CD4-positive, alpha-beta T cell (primary cell): ENCODE measurements around the gene C1QL4. TPM values are rescaled to one million over a fixed set of nuclear protein-coding genes. Genes with fewer than 3 reads are reported as not detected.

Experiments used
- ATAC-seq: fragments of 200-7000 bp; cut with Tn5 transposase; one replicate; pipeline ENCODE4 v1.10.0; 2022; ENCODE audit warnings: mild to moderate bottlenecking; ENCODE audit not compliant: poor library complexity
- CTCF ChIA-PET: fragments of 350-600 bp; sonication (Branson Sonifier 250); formaldehyde crosslinking; loops from one replicate; lab custom pipeline; 2021; ENCODE audit warnings: antibody characterized with exemption, inconsistent platforms; lab: Charles Lee
- POLR2A ChIA-PET: fragments of 350-600 bp; sonication (Branson Sonifier 250); formaldehyde crosslinking; loops from one replicate; lab custom pipeline; 2021; ENCODE audit warnings: antibody characterized with exemption, inconsistent platforms; lab: Charles Lee
- DNase-seq, 14 experiments: peaks; one replicate each; pipeline ENCODE4 v3.0.0-alpha.2; 2013 to 2020; ENCODE audit warnings: mixed read lengths in 2 of 14
- H3K27ac ChIP-seq, 2 donors: one replicate each; pipeline versions ENCODE4 v1.5.1 to v1.7.0; 2013; ENCODE audit warnings: low read length in 2 of 2, low read depth in 1 of 2, mild to moderate bottlenecking in 1 of 2
- H3K27me3 ChIP-seq, 2 experiments: 1 replicate in 1 of 2; 2 replicates in 1 of 2; pipeline versions ENCODE4 v1.6.1 to v1.7.0; 2013; ENCODE audit warnings: low read length in 2 of 2, control low read depth in 1 of 2, mild to moderate bottlenecking in 1 of 2, moderate library complexity in 1 of 2; ENCODE audit not compliant: insufficient read depth in 2 of 2, control insufficient read depth in 1 of 2
- H3K36me3 ChIP-seq: one replicate; pipeline ENCODE4 v1.6.1; 2013; ENCODE audit warnings: low read length, control low read depth; ENCODE audit not compliant: insufficient read depth
- H3K4me1 ChIP-seq: one replicate; pipeline ENCODE4 v1.6.1; 2013; ENCODE audit warnings: low read length, control low read depth; ENCODE audit not compliant: insufficient read depth
- H3K4me3 ChIP-seq: one replicate; pipeline ENCODE4 v1.5.1; 2013; ENCODE audit warnings: mild to moderate bottlenecking, low read length, moderate library complexity
- H3K9me3 ChIP-seq, 2 experiments: 1 replicate in 1 of 2; 2 replicates in 1 of 2; pipeline versions ENCODE4 v1.6.1 to v1.7.0; 2013; ENCODE audit warnings: low read length in 2 of 2, mild to moderate bottlenecking in 2 of 2, control low read depth in 1 of 2, moderate library complexity in 1 of 2; ENCODE audit not compliant: control insufficient read depth in 1 of 2, insufficient read depth in 1 of 2
- H3K27ac Mint-ChIP-seq: one replicate; pipeline ENCODE4 v1.8.0; 2020; ENCODE audit warnings: mixed read lengths
- H3K27me3 Mint-ChIP-seq: one replicate; pipeline ENCODE4 v1.8.0; 2021; ENCODE audit warnings: mixed read lengths
- H3K36me3 Mint-ChIP-seq: one replicate; pipeline ENCODE4 v1.8.0; 2021; ENCODE audit warnings: low read depth, mixed read lengths
- H3K4me1 Mint-ChIP-seq: one replicate; pipeline ENCODE4 v1.8.0; 2021; ENCODE audit warnings: low read depth, mixed read lengths
- H3K4me3 Mint-ChIP-seq: one replicate; pipeline ENCODE4 v1.8.0; 2020; ENCODE audit warnings: mild to moderate bottlenecking, mixed read lengths
- H3K9me3 Mint-ChIP-seq: one replicate; pipeline ENCODE4 v1.8.0; 2020; ENCODE audit warnings: mixed read lengths
- CTCF ChIP-seq: fragments of 200-600 bp; IDR thresholded peaks from one replicate; pipeline ENCODE4 v1.8.0; 2022; ENCODE audit warnings: antibody characterized with exemption, mild to moderate bottlenecking
- intact Hi-C, 2 experiments: fragments of 100-400 bp; cut with DNase I in 1 of 2; cut with micrococcal nuclease in 1 of 2; formaldehyde crosslinking; loops; one replicate each; pipeline versions ENCODE4 v1.15.1 to v1.9.0; 2023 to 2025; cut with DNase I, micrococcal nuclease
- total RNA-seq, 174 experiments: library from RNA in 2 of 174; stranded (reverse) in 2 of 174; gene quantifications; one replicate each; pipeline ENCODE4 v1.2.3 and lab custom pipeline; 2021 to 2026

The C1QL4 gene
- total RNA-seq, 2 experiments from 2014 or later: not detected

- no peak overlapping the region for H3K4me3 ChIP-seq
- no peak overlapping the region for H3K27ac Mint-ChIP-seq
- CTCF ChIA-PET: interaction anchor here (1.2 kb wide), 1 partner anchor 7 kb away, joined by 9 read pairs; no protein-coding TSS in a partner anchor
- no peak overlapping the region for H3K27ac ChIP-seq
- peak overlapping the region; percentile 69 for H3K4me3 Mint-ChIP-seq
- POLR2A ChIA-PET: interaction anchor here (1.6 kb wide), 1 partner anchor 17 kb away, joined by 6 read pairs; the partner anchor contains the start of gene TROAP
- ATAC-seq (no peak), DNase-seq (no peak)
- H3K4me1 ChIP-seq: peaks cover 58% of the 10 kb centered on the region
- intact Hi-C loops: no loop called here
- H3K36me3 Mint-ChIP-seq: no peaks in the 10 kb centered on the region
- TF ChIP-seq CTCF: no peak
- peaks cover 83% of the 10 kb centered on the region for H3K27me3 Mint-ChIP-seq
- peaks cover 0 to 8% of the 10 kb centered on the region in 2 experiments for H3K9me3 ChIP-seq
- peaks cover 68 to 79% of the 10 kb centered on the region in 2 experiments for H3K27me3 ChIP-seq
- H3K4me1 Mint-ChIP-seq: peaks cover 50% of the 10 kb centered on the region
- H3K36me3 ChIP-seq: no peaks in the 10 kb centered on the region
- no peaks in the 10 kb centered on the region for H3K9me3 Mint-ChIP-seq
These were observed 3.3 kb upstream of the C1QL4 start for GRCh38 chr12:49340095-49340870.

- no peak for TF ChIP-seq CTCF
- Histone ChIP-seq H3K9me3 (peaks cover 0 to 8% of the 10 kb centered on the region in 2 experiments), H3K4me3 (no peak overlapping the region), H3K27me3 (peaks cover 70 to 81% of the 10 kb centered on the region in 2 experiments), H3K4me1 (peaks cover 51% of the 10 kb centered on the region), H3K27ac (no peak overlapping the region), H3K36me3 (no peaks in the 10 kb centered on the region)
- DNase-seq (no peak), ATAC-seq (no peak)
- Mint-ChIP-seq H3K27me3 (peaks cover 89% of the 10 kb centered on the region), H3K4me3 (no peak overlapping the region), H3K9me3 (no peaks in the 10 kb centered on the region), H3K27ac (no peak overlapping the region), H3K4me1 (peaks cover 55% of the 10 kb centered on the region), H3K36me3 (no peaks in the 10 kb centered on the region)
- CTCF ChIA-PET: interaction anchor here (1.2 kb wide), 1 partner anchor 8 kb away, joined by 9 read pairs; no protein-coding TSS in a partner anchor
- POLR2A ChIA-PET: interaction anchor here (1.6 kb wide), 1 partner anchor 17 kb away, joined by 6 read pairs; the partner anchor contains the start of gene TROAP
- intact Hi-C loops: no loop called here
These were observed 2.5 kb upstream of the C1QL4 start for GRCh38 chr12:49339464-49339861.

GRCh38 chr12:49338830-49339463 lies 2.0 kb upstream of the C1QL4 start:
- CTCF ChIA-PET: interaction anchor here (1.2 to 2.4 kb wide), 2 partner anchors 9 kb away, joined by 9 to 23 read pairs; no protein-coding TSS in a partner anchor
- H3K4me3 Mint-ChIP-seq: no peak overlapping the region
- H3K9me3 Mint-ChIP-seq: no peaks in the 10 kb centered on the region
- peaks cover 0 to 8% of the 10 kb centered on the region in 2 experiments for H3K9me3 ChIP-seq
- H3K4me1 Mint-ChIP-seq: peaks cover 53% of the 10 kb centered on the region
- no peak for TF ChIP-seq CTCF
- H3K27ac ChIP-seq: no peak overlapping the region
- no peak for DNase-seq
- peaks cover 46% of the 10 kb centered on the region for H3K4me1 ChIP-seq
- peaks cover 71 to 81% of the 10 kb centered on the region in 2 experiments for H3K27me3 ChIP-seq
- H3K36me3 ChIP-seq: no peaks in the 10 kb centered on the region
- H3K27me3 Mint-ChIP-seq: peaks cover 88% of the 10 kb centered on the region
- no peak for ATAC-seq
- POLR2A ChIA-PET: interaction anchor here (1.6 to 2.8 kb wide), 2 partner anchors 9 to 16 kb away, joined by 6 to 7 read pairs; partner anchors contain the start of genes DNAJC22 and TROAP
- H3K36me3 Mint-ChIP-seq: no peaks in the 10 kb centered on the region
- intact Hi-C loops: no loop called here
- no peak overlapping the region for H3K27ac Mint-ChIP-seq
- no peak overlapping the region for H3K4me3 ChIP-seq
